DND-41 (cell line): ENCODE measurements around the gene CSHL1.
A peak's percentile ranks its signal among the peaks of the same experiment; 100 is the strongest.
"Not testable (repeated sequence)": the region's sequence is repeated elsewhere in the genome, so short reads cannot be mapped to it uniquely, and the experiment has no call there.

ENCODE experiments used
- ATAC-seq: fragments of 200-7000 bp; cut with Tn5 transposase; 3 replicates; pipeline ENCODE4 v1.9.1; 2021; ENCODE audit warnings: low read depth; ENCODE audit not compliant: insufficient read depth
- DNase-seq: peaks from one replicate; pipeline ENCODE4 v3.0.0-alpha.2; 2020
- H2AFZ ChIP-seq: 2 replicates; pipeline ENCODE4 v1.6.0; 2012; ENCODE audit warnings: low read depth, low read length
- H3K27ac ChIP-seq: 2 replicates; pipeline ENCODE4 v1.5.1; 2012; ENCODE audit warnings: low read length, inconsistent platforms
- H3K27me3 ChIP-seq: fragments of 200-600 bp; sonication (generic); 2 replicates; pipeline ENCODE4 v1.6.0; 2012; ENCODE audit warnings: low read length, mild to moderate bottlenecking, inconsistent platforms; ENCODE audit not compliant: insufficient read depth, poor library complexity
- H3K36me3 ChIP-seq: 2 replicates; pipeline ENCODE4 v1.5.1; 2012; ENCODE audit warnings: low read length, inconsistent platforms; ENCODE audit not compliant: insufficient read depth
- H3K4me1 ChIP-seq: 2 replicates; pipeline ENCODE4 v1.5.1; 2012; ENCODE audit warnings: mild to moderate bottlenecking, low read length; ENCODE audit not compliant: insufficient read depth
- H3K4me2 ChIP-seq: 2 replicates; pipeline ENCODE4 v1.6.0; 2012; ENCODE audit warnings: mild to moderate bottlenecking, moderate library complexity, low read length, inconsistent platforms; ENCODE audit not compliant: insufficient read depth
- H3K4me3 ChIP-seq, 2 experiments: fragments of 200-600 bp in 1 of 2; shearing (Covaris generic) in 1 of 2; 2 replicates each; pipeline ENCODE4 v1.5.1; 2012 to 2016; ENCODE audit warnings: inconsistent platforms in 2 of 2, low read length in 2 of 2, mild to moderate bottlenecking in 2 of 2, low read depth in 1 of 2, moderate library complexity in 1 of 2
- H3K79me2 ChIP-seq: 2 replicates; pipeline ENCODE4 v1.6.0; 2012; ENCODE audit warnings: low read length, inconsistent platforms; ENCODE audit not compliant: insufficient read depth
- H3K9ac ChIP-seq: 2 replicates; pipeline ENCODE4 v1.6.0; 2012; ENCODE audit warnings: low read depth, mild to moderate bottlenecking, inconsistent platforms, low read length, moderate library complexity
- H3K9me3 ChIP-seq: 2 replicates; pipeline ENCODE4 v1.5.1; 2012; ENCODE audit warnings: low read length, moderate library complexity, mild to moderate bottlenecking, inconsistent platforms; ENCODE audit not compliant: insufficient read depth, severe bottlenecking
- H4K20me1 ChIP-seq: 2 replicates; pipeline ENCODE4 v1.6.0; 2012; ENCODE audit warnings: low read length; ENCODE audit not compliant: insufficient read depth
- EZH2 ChIP-seq: IDR thresholded peaks from 3 replicates; pipeline ENCODE4 v1.6.1; 2012; ENCODE audit warnings: borderline replicate concordance, low read depth, mild to moderate bottlenecking, moderate library complexity, low read length, inconsistent platforms; ENCODE audit not compliant: severe bottlenecking
- TF ChIP-seq, protein P1 (sequence below): IDR thresholded peaks from 2 replicates; pipeline ENCODE4 v1.5.1; 2012; ENCODE audit warnings: borderline replicate concordance, low read length, moderate library complexity, mild to moderate bottlenecking; ENCODE audit not compliant: poor library complexity, severe bottlenecking; ENCODE audit errors: extremely low read depth

Gene CSHL1

DNA sequence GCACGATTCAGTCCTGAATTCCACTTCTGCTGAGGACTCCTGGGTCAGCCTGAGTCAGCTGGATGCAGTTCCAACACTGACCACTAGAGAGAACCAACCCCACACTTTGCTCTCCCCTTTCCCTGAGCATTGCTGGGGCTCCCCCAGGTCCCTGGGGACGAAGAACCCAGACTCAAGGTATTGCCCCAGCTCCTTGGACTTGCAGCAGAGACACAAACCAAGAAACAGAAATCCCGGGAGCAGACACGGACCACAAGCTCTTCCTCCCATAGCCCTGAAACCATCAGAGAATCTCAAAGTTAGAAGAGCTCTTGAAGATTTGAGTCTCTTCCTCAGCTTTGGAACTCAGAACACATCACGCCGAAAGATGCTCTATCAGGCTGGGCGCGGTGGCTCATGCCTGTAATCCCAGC lies 8.3 kb upstream of the CSHL1 start:
- H3K4me2 ChIP-seq: no peak overlapping the region

DNA sequence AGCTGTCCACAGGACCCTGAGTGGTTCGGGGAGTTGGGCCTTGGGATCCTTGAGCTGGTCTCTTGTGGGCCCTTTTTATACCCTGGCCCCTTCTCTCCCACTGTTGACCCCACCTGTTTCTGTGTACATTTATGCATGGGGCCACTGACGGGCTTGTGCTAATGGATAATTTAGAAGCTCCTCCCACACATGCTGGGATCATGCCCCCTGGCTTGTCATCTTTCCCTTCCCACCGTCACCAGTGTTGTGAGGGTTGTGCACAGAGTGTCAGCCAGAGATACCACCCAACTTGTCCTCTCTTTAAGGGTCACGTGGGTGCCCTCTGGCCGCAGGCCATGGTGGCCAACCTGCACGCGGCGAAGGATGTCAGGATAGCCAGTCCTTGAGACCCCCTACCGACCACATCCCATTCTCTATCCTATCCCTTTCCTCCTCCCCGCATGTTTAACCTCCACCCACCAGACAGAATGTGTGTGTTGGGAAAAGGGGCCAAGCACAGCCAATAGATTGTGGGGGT lies 7.8 kb upstream of the CSHL1 start, which contains the start of gene GH1:
GH1 (minus strand) TSS at position 51 of the 517 bp plus-strand sequence. CDS start 63 bp downstream, outside the sequence.
- not testable (repeated sequence) for H3K4me1 ChIP-seq, H2AFZ ChIP-seq, ATAC-seq

More for the DNA sequence above, 8.3 kb upstream of the CSHL1 start:
- H3K27me3 ChIP-seq: peaks cover 2% of the 10 kb centered on the region
- no peaks in the 10 kb centered on the region for H4K20me1 ChIP-seq
- H2AFZ ChIP-seq: no peak overlapping the region
- no peak overlapping the region for H3K27ac ChIP-seq
- H3K4me1 ChIP-seq: 0 out of 2 replicates have a peak, but pooled peaks cover 2% of the 10 kb centered on the region
- no peaks in the 10 kb centered on the region for H3K36me3 ChIP-seq
- H3K9ac ChIP-seq: no peak overlapping the region
- H3K79me2 ChIP-seq: no peaks in the 10 kb centered on the region
- H3K9me3 ChIP-seq: no peaks in the 10 kb centered on the region
- TF ChIP-seq, protein P1, sequence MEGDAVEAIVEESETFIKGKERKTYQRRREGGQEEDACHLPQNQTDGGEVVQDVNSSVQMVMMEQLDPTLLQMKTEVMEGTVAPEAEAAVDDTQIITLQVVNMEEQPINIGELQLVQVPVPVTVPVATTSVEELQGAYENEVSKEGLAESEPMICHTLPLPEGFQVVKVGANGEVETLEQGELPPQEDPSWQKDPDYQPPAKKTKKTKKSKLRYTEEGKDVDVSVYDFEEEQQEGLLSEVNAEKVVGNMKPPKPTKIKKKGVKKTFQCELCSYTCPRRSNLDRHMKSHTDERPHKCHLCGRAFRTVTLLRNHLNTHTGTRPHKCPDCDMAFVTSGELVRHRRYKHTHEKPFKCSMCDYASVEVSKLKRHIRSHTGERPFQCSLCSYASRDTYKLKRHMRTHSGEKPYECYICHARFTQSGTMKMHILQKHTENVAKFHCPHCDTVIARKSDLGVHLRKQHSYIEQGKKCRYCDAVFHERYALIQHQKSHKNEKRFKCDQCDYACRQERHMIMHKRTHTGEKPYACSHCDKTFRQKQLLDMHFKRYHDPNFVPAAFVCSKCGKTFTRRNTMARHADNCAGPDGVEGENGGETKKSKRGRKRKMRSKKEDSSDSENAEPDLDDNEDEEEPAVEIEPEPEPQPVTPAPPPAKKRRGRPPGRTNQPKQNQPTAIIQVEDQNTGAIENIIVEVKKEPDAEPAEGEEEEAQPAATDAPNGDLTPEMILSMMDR: peak; percentile 95
- no peak for TF ChIP-seq EZH2
- peak; percentile 72 for DNase-seq
- no peak overlapping the region for H3K4me3 ChIP-seq
- ATAC-seq: peak; percentile 98

GRCh38 chr17:63918305-63918704 lies 7.2 kb upstream of the CSHL1 start:
- Histone ChIP-seq H3K27ac (no peak overlapping the region), H2AFZ (no peak overlapping the region), H3K27me3 (peaks cover 2% of the 10 kb centered on the region), H3K9me3 (no peaks in the 10 kb centered on the region), H3K4me3 (no peak overlapping the region), H3K9ac (no peak overlapping the region), H3K36me3 (no peaks in the 10 kb centered on the region), H3K4me1 (0 out of 2 replicates have a peak, but pooled peaks cover 2% of the 10 kb centered on the region), H3K79me2 (no peaks in the 10 kb centered on the region), H3K4me2 (no peak overlapping the region), H4K20me1 (no peaks in the 10 kb centered on the region)
- DNase-seq: no peak
- no peak for TF ChIP-seq EZH2
- TF ChIP-seq, protein P1: peak; percentile 5
- no peak for ATAC-seq

More for the DNA sequence above, 7.8 kb upstream of the CSHL1 start, which contains the start of gene GH1:
- not testable (repeated sequence) for H4K20me1 ChIP-seq, H3K27ac ChIP-seq, H3K79me2 ChIP-seq, H3K36me3 ChIP-seq, H3K27me3 ChIP-seq, H3K4me3 ChIP-seq, H3K9me3 ChIP-seq, H3K9ac ChIP-seq, H3K4me2 ChIP-seq, DNase-seq

DNA sequence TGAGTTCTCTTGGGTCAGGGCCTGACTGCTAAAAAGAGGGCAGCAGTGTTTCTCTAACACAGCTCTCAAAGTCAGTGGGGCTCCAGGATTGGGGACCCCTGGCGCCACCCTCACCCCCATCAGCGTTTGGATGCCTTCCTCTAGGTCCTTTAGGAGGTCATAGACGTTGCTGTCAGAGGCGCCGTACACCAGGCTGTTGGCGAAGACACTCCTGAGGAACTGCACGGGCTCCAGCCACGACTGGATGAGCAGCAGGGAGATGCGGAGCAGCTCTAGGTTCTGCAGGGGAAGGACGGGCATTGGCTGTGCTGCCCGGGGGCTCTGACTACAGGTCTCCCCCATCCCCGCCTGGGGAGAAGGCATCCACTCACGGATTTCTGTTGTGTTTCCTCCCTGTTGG lies 6.6 kb upstream of the CSHL1 start:
- no peak for ATAC-seq
- H3K4me1 ChIP-seq: 0 out of 2 replicates have a peak, but pooled peaks cover 2% of the 10 kb centered on the region
- no peak for DNase-seq
- no peaks in the 10 kb centered on the region for H3K79me2 ChIP-seq
- H3K4me2 ChIP-seq: no peak overlapping the region
- H3K9me3 ChIP-seq: no peaks in the 10 kb centered on the region
- TF ChIP-seq, protein P1: no peak
- no peak for TF ChIP-seq EZH2
- H3K4me3 ChIP-seq: no peak overlapping the region
- H3K36me3 ChIP-seq: no peaks in the 10 kb centered on the region
- no peak overlapping the region for H3K27ac ChIP-seq
- H3K9ac ChIP-seq: no peak overlapping the region
- no peaks in the 10 kb centered on the region for H4K20me1 ChIP-seq
- H3K27me3 ChIP-seq: peaks cover 2% of the 10 kb centered on the region
- H2AFZ ChIP-seq: no peak overlapping the region

DNA sequence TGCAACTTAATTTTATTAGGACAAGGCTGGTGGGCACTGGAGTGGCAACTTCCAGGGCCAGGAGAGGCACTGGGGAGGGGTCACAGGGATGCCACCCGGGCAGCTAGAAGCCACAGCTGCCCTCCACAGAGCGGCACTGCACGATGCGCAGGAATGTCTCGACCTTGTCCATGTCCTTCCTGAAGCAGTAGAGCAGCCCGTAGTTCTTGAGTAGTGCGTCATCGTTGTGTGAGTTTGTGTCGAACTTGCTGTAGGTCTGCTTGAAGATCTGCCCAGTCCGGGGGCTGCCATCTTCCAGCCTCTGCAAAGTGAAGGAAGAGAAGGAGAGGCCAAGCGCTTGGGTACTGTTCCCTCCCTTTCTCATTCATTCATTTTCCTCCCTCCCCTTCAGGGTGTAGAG lies 6.1 kb upstream of the CSHL1 start:
- H3K27ac ChIP-seq, H3K9me3 ChIP-seq, H2AFZ ChIP-seq, H3K4me1 ChIP-seq, DNase-seq, H3K79me2 ChIP-seq, H3K4me3 ChIP-seq, ATAC-seq, H3K4me2 ChIP-seq, H3K27me3 ChIP-seq, H3K9ac ChIP-seq, H3K36me3 ChIP-seq, H4K20me1 ChIP-seq: not testable (repeated sequence)
